Activated naive CD4-positive, alpha-beta T cell treated with anti-CD3 and anti-CD28 coated beads for 36 hours (primary cell): ENCODE data around the gene RCVRN. TPM values are rescaled to one million over a fixed set of nuclear protein-coding genes. Genes with fewer than 3 reads are reported as not detected.

Experiments used
- CTCF ChIA-PET: fragments of 350-600 bp; sonication (Branson Sonifier 250); formaldehyde crosslinking; loops from one replicate; lab custom pipeline; 2021; ENCODE audit warnings: antibody characterized with exemption; lab: Charles Lee
- DNase-seq: peaks from one replicate; pipeline ENCODE4 v3.0.0-alpha.2; 2020
- H3K27ac Mint-ChIP-seq: one replicate; pipeline ENCODE4 v1.8.0; 2021; ENCODE audit warnings: mild to moderate bottlenecking, mixed read lengths
- H3K27me3 Mint-ChIP-seq: one replicate; pipeline ENCODE4 v1.8.0; 2021; ENCODE audit warnings: low read depth, mixed read lengths
- H3K36me3 Mint-ChIP-seq: one replicate; pipeline ENCODE4 v1.8.0; 2021; ENCODE audit warnings: low read depth, mixed read lengths
- H3K4me1 Mint-ChIP-seq: one replicate; pipeline ENCODE4 v1.8.0; 2021; ENCODE audit warnings: low read depth, mixed read lengths
- H3K4me3 Mint-ChIP-seq: one replicate; pipeline ENCODE4 v1.8.0; 2021; ENCODE audit warnings: mild to moderate bottlenecking, moderate library complexity, mixed read lengths
- H3K9me3 Mint-ChIP-seq: one replicate; pipeline ENCODE4 v1.8.0; 2021; ENCODE audit warnings: mixed read lengths
- intact Hi-C: fragments of 100-400 bp; cut with micrococcal nuclease; formaldehyde crosslinking; loops from one replicate; pipeline ENCODE4 v1.15.1; 2023
- total RNA-seq, 2 experiments: library from RNA; stranded (reverse); gene quantifications; one replicate each; pipeline ENCODE4 v1.2.3, GENCODE V29; 2021

Gene RCVRN
- total RNA-seq, 2 experiments from 2014 or later: not detected

DNA sequence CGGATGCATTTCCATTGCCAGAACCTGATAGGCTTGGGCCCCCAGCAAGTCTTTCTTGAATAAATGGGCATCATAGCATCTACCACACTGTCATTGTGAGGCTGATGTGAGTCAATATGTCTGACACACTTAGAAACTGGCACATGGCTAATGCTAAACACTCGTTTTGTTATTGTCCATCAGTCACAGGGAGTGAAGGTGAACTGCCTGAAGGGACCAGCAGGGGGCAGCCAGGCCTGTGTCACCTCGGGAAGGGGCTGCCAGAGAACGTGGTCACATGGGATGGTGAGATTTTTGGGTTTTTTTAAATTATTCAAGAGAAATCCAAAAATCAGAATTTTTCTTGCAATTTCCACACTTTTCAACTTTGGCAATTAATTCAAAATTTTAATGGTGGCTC is 831 bp upstream of the RCVRN start:
- CTCF ChIA-PET: no interaction called here
- peak; percentile 34 for DNase-seq

DNA sequence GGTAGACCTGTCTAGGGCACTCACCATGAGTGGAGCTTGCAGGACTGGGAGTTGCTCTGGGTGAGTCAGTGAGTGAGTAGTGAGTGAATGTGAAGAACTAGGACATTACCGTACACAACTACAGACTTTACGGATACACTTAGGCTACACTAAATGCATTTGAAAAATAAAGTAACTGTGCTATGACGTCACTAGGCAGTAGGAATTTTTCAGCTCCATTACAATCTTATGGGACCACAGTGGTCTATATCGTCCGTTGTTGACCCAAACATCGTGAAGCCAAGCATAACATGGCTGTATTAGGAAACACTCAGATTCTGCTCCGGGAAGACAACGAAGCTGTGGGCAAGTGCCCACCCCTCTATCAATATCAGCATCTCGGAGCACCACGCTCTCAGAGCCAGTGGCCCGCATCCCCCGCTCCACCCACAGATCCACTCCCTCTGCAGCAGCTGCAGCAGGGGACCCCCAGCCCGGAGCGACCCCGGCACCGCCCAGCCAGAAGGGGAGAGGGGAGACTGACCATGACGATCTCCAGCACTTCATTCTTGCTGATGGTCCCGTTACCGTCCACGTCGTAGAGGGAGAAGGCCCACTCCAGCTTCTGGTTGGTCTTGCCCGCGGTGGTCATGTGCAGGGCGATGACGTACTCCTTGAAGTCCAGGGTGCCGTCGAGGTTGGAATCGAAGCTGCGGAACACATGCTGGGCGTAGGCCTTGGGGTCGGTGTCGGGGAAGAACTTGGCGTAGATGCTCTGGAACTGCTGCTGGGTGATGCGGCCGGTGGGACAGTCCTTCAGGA is 594 bp downstream of the RCVRN start:
- intact Hi-C loops: no loop called here
- Mint-ChIP-seq H3K27me3 (peaks cover 4% of the 10 kb centered on the region), H3K4me3 (no peak overlapping the region), H3K36me3 (no peaks in the 10 kb centered on the region), H3K27ac (no peak overlapping the region), H3K9me3 (no peaks in the 10 kb centered on the region), H3K4me1 (no peaks in the 10 kb centered on the region)
- CTCF ChIA-PET: no interaction called here
- no peak for DNase-seq

More for the DNA sequence above, 831 bp upstream of the RCVRN start:
- Mint-ChIP-seq H3K4me3 (no peak overlapping the region), H3K9me3 (no peaks in the 10 kb centered on the region), H3K27me3 (peaks cover 3% of the 10 kb centered on the region), H3K4me1 (no peaks in the 10 kb centered on the region), H3K36me3 (no peaks in the 10 kb centered on the region), H3K27ac (no peak overlapping the region)
- intact Hi-C loops: no loop called here

DNA sequence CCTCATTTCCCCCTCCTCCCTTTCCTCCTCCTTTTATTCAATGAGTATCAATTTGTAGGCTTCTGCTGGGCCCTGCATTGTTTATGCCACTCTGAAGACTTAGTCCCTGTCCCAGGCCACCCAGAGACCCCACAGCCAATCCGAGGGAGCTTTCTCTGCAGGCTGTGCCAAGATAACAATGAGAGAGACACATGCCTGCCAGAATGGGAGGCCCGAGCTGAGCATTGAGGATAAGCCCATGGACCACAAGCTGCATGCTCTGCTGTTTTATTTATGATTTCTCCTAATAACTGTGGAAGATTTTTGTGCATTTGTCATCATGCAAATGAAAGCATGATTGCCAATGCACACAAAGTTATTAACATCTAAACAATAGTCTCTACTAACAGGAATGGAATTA is 3.0 kb downstream of the RCVRN start:
- H3K9me3 Mint-ChIP-seq: no peaks in the 10 kb centered on the region
- no peaks in the 10 kb centered on the region for H3K36me3 Mint-ChIP-seq
- H3K27ac Mint-ChIP-seq: no peak overlapping the region
- peaks cover 4% of the 10 kb centered on the region for H3K27me3 Mint-ChIP-seq
- no peak for DNase-seq
- intact Hi-C loops: no loop called here
- H3K4me3 Mint-ChIP-seq: no peak overlapping the region
- no peaks in the 10 kb centered on the region for H3K4me1 Mint-ChIP-seq
- CTCF ChIA-PET: interaction anchor here (0.7 kb wide), 1 partner anchor 81 kb away, joined by 3 read pairs; no protein-coding TSS in a partner anchor

DNA sequence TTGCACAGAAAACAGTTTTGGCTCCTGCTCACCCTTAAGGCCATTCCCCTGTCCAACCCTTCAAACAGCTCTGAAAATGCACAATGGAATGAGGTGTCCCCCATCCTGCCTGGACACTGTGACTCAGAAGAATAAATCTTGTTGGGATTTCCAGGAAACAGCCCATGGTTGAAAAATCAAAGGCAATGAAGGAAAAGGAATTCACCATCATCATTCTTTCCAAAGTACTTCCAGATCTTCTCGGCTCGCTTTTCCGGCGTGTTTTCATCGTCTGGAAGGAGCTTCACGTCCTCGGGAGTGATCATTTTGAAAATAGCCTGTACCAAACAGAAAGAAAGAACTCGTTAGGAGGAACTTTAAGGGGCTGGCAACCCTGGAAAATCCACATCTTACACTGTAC is 4.3 kb downstream of the RCVRN start:
- H3K27me3 Mint-ChIP-seq: peaks cover 8% of the 10 kb centered on the region
- CTCF ChIA-PET: no interaction called here
- H3K4me1 Mint-ChIP-seq: no peaks in the 10 kb centered on the region
- intact Hi-C loops: no loop called here
- DNase-seq: no peak
- H3K36me3 Mint-ChIP-seq: no peaks in the 10 kb centered on the region
- no peak overlapping the region for H3K27ac Mint-ChIP-seq
- no peak overlapping the region for H3K4me3 Mint-ChIP-seq
- H3K9me3 Mint-ChIP-seq: no peaks in the 10 kb centered on the region

DNA sequence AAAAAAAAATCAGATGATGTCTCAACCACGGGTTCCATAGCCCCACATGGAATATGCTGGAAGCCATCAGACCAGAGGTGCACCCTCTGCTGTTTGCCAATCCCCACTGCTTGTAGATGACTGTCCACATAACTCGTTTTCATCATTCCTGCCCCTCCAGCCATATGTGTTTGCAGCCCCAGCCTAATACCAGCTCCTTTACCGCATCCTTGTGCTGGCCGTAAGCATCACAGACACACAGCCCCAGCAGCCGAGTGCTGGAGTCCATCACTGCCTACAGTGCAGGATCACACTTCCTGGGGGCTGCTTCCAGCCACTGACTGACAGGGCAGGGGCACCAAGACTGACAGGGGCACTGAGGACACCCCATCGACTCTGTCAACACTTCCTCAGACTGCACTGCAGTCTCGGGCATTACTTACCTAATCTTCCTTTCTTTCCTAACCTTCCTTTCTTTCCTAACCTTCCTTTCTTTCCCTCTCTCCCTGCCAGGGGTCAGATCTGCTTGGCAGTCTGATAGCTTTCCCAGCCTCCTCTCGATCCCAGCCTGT is 5.0 kb downstream of the RCVRN start:
- no peak overlapping the region for H3K4me3 Mint-ChIP-seq
- CTCF ChIA-PET: no interaction called here
- peaks cover 8% of the 10 kb centered on the region for H3K27me3 Mint-ChIP-seq
- H3K27ac Mint-ChIP-seq: no peak overlapping the region
- no peaks in the 10 kb centered on the region for H3K4me1 Mint-ChIP-seq
- intact Hi-C loops: no loop called here
- no peaks in the 10 kb centered on the region for H3K36me3 Mint-ChIP-seq
- DNase-seq: no peak
- H3K9me3 Mint-ChIP-seq: no peaks in the 10 kb centered on the region

DNA sequence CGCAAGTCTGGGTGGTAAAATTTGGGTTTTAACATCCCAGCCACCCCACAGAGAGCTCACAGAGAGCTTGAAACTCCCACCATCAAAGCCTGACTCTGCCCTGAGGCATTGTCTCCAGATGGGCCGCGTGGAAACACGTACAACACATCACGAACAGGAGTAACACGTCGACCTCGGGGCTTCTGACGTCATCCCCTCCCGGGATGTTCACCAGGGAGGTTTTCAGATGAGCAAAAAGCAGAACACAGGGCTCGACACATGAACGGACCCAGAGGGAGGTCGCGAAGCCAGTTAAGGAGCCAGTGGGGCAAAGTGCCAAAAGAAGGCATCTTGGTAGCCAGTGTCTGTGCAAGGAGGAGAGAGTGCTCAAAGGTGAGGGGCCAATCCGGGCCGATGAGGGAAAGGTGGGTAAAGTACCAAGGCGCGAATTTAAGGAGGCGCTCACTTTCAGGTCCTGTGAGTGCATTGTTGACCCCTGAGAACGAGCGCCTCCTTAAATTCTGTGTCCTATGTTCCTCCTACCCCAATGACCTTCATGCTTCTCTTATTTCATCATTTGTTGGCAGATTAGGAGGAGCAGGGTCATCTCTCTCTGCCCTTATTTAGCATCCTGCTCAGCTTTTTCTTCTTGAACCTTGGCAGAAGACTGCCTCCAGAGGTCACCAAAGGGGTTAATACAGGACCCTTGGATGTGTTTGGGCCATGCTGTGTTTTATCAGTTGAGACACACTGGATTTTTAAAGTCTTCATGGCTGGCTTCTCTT is 5.6 kb downstream of the RCVRN start:
- no peak for DNase-seq
- H3K27ac Mint-ChIP-seq: no peak overlapping the region
- peaks cover 8% of the 10 kb centered on the region for H3K27me3 Mint-ChIP-seq
- intact Hi-C loops: no loop called here
- no peaks in the 10 kb centered on the region for H3K9me3 Mint-ChIP-seq
- H3K4me1 Mint-ChIP-seq: no peaks in the 10 kb centered on the region
- H3K36me3 Mint-ChIP-seq: no peaks in the 10 kb centered on the region
- no peak overlapping the region for H3K4me3 Mint-ChIP-seq
- CTCF ChIA-PET: no interaction called here

DNA sequence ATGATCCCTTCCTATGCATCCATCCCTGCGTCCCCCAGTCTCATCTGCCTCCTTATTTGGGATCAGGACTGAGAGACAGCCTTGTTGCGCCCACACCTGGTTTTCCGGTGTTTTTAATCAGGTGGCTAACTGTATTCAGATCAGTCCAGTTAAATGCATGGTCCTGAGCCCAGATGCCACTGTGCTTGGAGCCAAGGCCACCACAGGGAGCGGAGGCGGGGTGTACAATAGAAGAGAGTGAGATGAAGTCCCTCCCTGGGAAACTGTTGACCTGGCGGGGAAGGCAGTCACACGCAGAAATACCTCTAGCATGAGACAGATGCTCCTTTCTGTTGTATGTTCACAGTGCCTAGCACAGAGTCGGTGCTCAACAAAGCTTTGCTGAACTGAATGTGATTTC is 6.3 kb downstream of the RCVRN start:
- Mint-ChIP-seq H3K4me3 (no peak overlapping the region), H3K27ac (no peak overlapping the region), H3K36me3 (no peaks in the 10 kb centered on the region), H3K27me3 (peaks cover 8% of the 10 kb centered on the region), H3K4me1 (no peaks in the 10 kb centered on the region), H3K9me3 (no peaks in the 10 kb centered on the region)
- no peak for DNase-seq
- CTCF ChIA-PET: no interaction called here
- intact Hi-C loops: no loop called here

DNA sequence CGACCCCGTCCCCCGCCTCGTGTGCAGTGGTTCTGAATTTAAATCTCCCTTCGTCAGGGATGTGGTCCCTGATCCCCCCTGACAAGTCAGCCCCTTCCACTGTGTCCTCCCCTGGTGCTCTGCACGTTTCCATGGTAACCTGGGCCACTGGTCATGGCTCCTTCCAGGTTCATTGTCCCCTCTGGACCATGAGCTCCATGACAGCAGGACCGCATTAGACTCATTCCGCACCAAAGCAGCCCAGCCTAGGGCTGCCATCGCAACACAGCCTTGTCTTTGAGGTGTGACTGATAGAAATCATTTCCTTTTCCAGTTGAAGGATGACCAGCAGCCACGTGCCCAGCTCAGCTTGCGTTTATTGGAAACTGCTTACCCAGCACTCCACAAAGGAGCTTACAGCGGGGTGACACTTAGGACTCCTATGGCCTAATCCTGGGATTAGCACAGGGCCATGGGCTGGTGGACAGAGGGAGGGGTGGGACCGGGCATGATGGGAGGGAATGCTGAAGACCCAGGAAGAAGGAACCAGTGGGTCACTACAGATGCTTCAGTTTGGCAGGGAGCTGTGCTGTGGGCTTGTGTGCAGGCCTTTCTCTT is 7.6 kb downstream of the RCVRN start:
- DNase-seq: no peak
- intact Hi-C loops: no loop called here
- no peaks in the 10 kb centered on the region for H3K9me3 Mint-ChIP-seq
- no peaks in the 10 kb centered on the region for H3K36me3 Mint-ChIP-seq
- CTCF ChIA-PET: no interaction called here
- no peak overlapping the region for H3K27ac Mint-ChIP-seq
- no peaks in the 10 kb centered on the region for H3K4me1 Mint-ChIP-seq
- no peak overlapping the region for H3K4me3 Mint-ChIP-seq
- peaks cover 8% of the 10 kb centered on the region for H3K27me3 Mint-ChIP-seq

DNA sequence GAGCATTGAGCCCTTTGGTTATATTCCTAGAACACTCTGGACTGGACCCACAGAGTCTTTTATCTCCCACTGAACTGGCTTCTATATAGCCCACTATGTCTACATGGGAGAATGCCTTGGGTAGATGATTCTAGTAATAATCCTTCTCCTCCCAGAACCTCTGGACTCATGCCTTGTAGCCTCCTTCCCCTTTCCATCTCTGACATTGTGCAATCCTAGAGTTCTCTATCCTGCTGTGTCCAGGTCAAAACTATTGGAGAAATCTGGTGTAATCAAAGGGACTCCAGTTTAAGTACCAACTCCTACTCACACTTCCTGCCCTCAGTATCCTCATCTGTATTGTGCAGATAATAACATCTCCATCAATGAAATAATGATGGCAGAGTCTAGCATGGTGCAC is 9.1 kb downstream of the RCVRN start:
- peaks cover 8% of the 10 kb centered on the region for H3K27me3 Mint-ChIP-seq
- CTCF ChIA-PET: no interaction called here
- no peak overlapping the region for H3K4me3 Mint-ChIP-seq
- no peak overlapping the region for H3K27ac Mint-ChIP-seq
- H3K36me3 Mint-ChIP-seq: no peaks in the 10 kb centered on the region
- H3K4me1 Mint-ChIP-seq: no peaks in the 10 kb centered on the region
- intact Hi-C loops: no loop called here
- H3K9me3 Mint-ChIP-seq: no peaks in the 10 kb centered on the region
- DNase-seq: no peak

DNA sequence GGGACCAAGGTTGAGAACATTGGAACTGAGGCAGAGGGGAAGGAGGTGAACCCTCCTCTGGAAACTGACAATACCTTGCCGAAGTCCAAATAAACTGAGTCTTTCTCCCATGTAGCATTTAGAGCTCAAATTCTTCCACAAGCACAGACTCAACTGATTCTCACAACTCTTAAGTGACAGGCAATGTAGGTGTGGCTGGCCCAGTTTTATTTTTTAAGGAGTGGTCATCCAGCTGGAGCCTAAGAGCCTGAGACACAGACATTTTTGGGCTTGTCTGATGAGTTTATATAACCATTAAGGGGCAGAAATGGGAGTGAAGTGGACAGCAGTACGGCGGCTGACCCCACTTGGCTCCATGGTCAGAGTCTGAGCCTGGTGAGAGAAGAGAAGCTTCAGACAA is 10.8 kb downstream of the RCVRN start:
- intact Hi-C loops: no loop called here
- Mint-ChIP-seq H3K4me3 (no peak overlapping the region), H3K27me3 (peaks cover 6% of the 10 kb centered on the region), H3K4me1 (no peaks in the 10 kb centered on the region), H3K9me3 (no peaks in the 10 kb centered on the region), H3K36me3 (no peaks in the 10 kb centered on the region), H3K27ac (no peak overlapping the region)
- DNase-seq: no peak
- CTCF ChIA-PET: no interaction called here

DNA sequence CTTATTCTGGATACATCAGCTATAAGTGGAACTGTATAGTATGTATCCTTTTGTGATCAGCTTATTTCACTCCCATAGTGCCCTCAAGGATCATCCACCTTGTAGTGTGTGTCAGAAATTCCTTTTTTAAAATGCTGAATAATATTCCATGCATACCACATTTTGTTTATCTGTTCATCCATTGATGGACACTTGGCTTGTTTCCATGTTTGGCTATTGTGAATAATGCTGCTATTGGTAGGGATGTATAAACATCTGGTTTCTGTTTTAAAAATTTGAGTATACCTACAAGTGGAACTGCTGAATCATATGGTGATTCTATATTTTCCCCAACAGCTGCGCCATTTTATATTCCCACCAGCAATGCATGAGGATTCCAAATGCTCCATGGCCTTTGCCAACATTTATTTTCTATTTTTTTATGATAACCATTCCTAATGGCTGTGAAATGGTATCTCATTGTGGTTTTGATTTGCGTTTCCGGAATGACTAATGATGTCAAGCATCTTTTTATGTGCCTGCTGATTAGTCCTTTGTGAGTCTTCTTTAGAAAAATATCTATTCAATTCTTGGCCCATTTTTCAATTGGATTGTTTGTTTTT is 11.6 kb downstream of the RCVRN start:
- Mint-ChIP-seq H3K36me3 (no peaks in the 10 kb centered on the region), H3K27me3 (peaks cover 6% of the 10 kb centered on the region), H3K4me1 (no peaks in the 10 kb centered on the region), H3K27ac (no peak overlapping the region), H3K4me3 (no peak overlapping the region), H3K9me3 (no peaks in the 10 kb centered on the region)
- DNase-seq: no peak
- intact Hi-C loops: no loop called here
- CTCF ChIA-PET: no interaction called here

DNA sequence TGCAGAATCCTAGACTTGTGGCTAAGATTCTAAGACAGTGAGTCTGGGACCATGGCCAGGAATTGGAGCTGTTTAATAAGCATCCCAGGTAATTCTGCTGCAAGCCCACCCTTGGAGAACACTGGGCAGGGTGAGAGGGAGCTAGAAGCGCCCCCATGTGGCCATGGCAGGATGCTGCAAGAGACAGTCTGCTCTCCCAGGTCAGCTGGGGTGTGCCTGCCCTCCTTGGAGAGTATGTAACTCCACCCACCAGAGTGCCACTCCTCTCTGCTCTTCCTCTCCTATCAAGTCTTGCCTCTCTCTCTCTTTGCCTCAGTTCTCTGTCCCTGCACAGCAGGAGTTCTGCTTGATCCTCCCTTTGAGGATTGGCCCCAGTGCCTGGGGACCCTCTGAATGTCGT is 14.9 kb downstream of the RCVRN start:
- Mint-ChIP-seq H3K4me1 (no peaks in the 10 kb centered on the region), H3K36me3 (no peaks in the 10 kb centered on the region), H3K27me3 (no peaks in the 10 kb centered on the region), H3K4me3 (no peak overlapping the region), H3K9me3 (no peaks in the 10 kb centered on the region), H3K27ac (no peak overlapping the region)
- DNase-seq: peak; percentile 17
- intact Hi-C loops: no loop called here
- CTCF ChIA-PET: interaction anchor here (1.1 kb wide), 1 partner anchor 158 kb away, joined by 4 read pairs; no protein-coding TSS in a partner anchor
